GM12878 (cell line): ENCODE measurements around the gene TMEM229B. TPM values are rescaled to one million over a fixed set of nuclear protein-coding genes. Genes with fewer than 3 reads are reported as not detected.
A peak's percentile ranks its signal among the peaks of the same experiment; 100 is the strongest.

ENCODE experiments used
- ATF2 ChIP-seq: IDR thresholded peaks from 2 replicates; pipeline ENCODE4 v1.6.1; 2012; ENCODE audit warnings: low read length, inconsistent platforms
- BCL11A ChIP-seq: IDR thresholded peaks from 2 replicates; pipeline ENCODE4 v1.6.1; 2011; ENCODE audit warnings: low read depth, low read length
- CBFB ChIP-seq: IDR thresholded peaks from 2 replicates; pipeline ENCODE4 v1.6.1; 2016; ENCODE audit warnings: antibody characterized with exemption, low read depth
- CREB1 ChIP-seq: IDR thresholded peaks from 2 replicates; pipeline ENCODE4 v1.6.1; 2012; ENCODE audit warnings: low read depth, mild to moderate bottlenecking, inconsistent platforms
- ELK1 ChIP-seq: IDR thresholded peaks from 2 replicates; pipeline ENCODE4 v1.6.1; 2012; ENCODE audit warnings: low read depth, low read length, improper control_type of control experiment
- EZH2 ChIP-seq: IDR thresholded peaks from 2 replicates; pipeline ENCODE4 v1.6.1; 2012; ENCODE audit warnings: low read depth, mild to moderate bottlenecking, control low read depth, inconsistent platforms, low read length, borderline replicate concordance; ENCODE audit not compliant: control insufficient read depth
- IKZF2 ChIP-seq, 2 experiments: fragments of 450-650 bp; IDR thresholded peaks; 2 replicates each; pipeline ENCODE4 v1.6.1; 2017; ENCODE audit warnings: mild to moderate bottlenecking in 2 of 2, moderate library complexity in 2 of 2
- MLLT1 ChIP-seq: fragments of 450-650 bp; IDR thresholded peaks from 2 replicates; pipeline ENCODE4 v1.6.1; 2016; ENCODE audit warnings: mild to moderate bottlenecking
- MYC ChIP-seq: IDR thresholded peaks from 2 replicates; pipeline ENCODE4 v1.6.1; 2011; ENCODE audit warnings: mild to moderate bottlenecking, low read length, moderate library complexity, inconsistent platforms; ENCODE audit not compliant: insufficient read depth, insufficient replicate concordance, insufficient read length, severe bottlenecking
- NFXL1 ChIP-seq: fragments of 450-650 bp; IDR thresholded peaks from 2 replicates; pipeline ENCODE4 v1.6.1; 2017; ENCODE audit warnings: antibody characterized with exemption, mild to moderate bottlenecking, borderline replicate concordance
- RAD51 ChIP-seq: fragments of 450-650 bp; IDR thresholded peaks from 2 replicates; pipeline ENCODE4 v1.6.1; 2016; ENCODE audit warnings: moderate library complexity, mild to moderate bottlenecking, inconsistent platforms
- RCOR1 ChIP-seq: conservative IDR thresholded peaks from 2 replicates; pipeline ENCODE4 v1.6.1; 2012; ENCODE audit warnings: low read depth, low read length, improper control_type of control experiment
- REST ChIP-seq: IDR thresholded peaks from 2 replicates; pipeline ENCODE4 v1.6.1; 2012; ENCODE audit warnings: mild to moderate bottlenecking, low read depth, low read length
- USF1 ChIP-seq: IDR thresholded peaks from 2 replicates; pipeline ENCODE4 v1.6.1; 2011; ENCODE audit warnings: borderline replicate concordance, low read depth, mild to moderate bottlenecking, moderate library complexity, mixed read lengths, low read length; ENCODE audit not compliant: insufficient read depth; ENCODE audit errors: extremely low read length
- ZBTB11 ChIP-seq: fragments of 450-650 bp; formaldehyde crosslinking; IDR thresholded peaks from 2 replicates; pipeline ENCODE4 v1.5.0; 2022; ENCODE audit warnings: mild to moderate bottlenecking, missing genetic modification characterization
- polyA plus RNA-seq, 11 experiments: library from polyadenylated mRNA; depleted of rRNA in 4 of 11; unstranded in 6 of 11; stranded (reverse) in 5 of 11; fragments of >200 nt; fragmentation: Nextera tagmentation in 4 of 11; fragmentation: Illumina TruSeq in 1 of 11; extraction: Ambion mirVana in 4 of 11; extraction: Trizol in 1 of 11; gene quantifications; 1 replicate in 1 of 11; 2 replicates in 10 of 11; pipeline versions ENCODE4 v1.2.1 to v1.2.3, GENCODE V29; 2011 to 2016; ENCODE audit warnings: inconsistent platforms in 2 of 11, missing spikeins in 2 of 11, low read depth in 1 of 11
- total RNA-seq, 4 experiments: library from RNA; depleted of rRNA in 3 of 4; stranded (reverse); fragments of >200 nt in 3 of 4; fragmentation: Illumina TruSeq in 1 of 4; extraction: Trizol in 1 of 4; gene quantifications; 2 replicates each; pipeline versions ENCODE4 v1.2.1 to v1.2.3, GENCODE V29; 2013 to 2021

Gene TMEM229B
- total and polyA plus RNA-seq, 10 of the 15 experiments (the other 5 are each of a cell fraction or from before 2014, with no cell fraction given) = 0.24 to 5.3 (median 1.7) TPM

- TF ChIP-seq ZBTB11 (CRISPR knock-in tag) = no peak
- no peak for TF ChIP-seq ELK1
- 0 out of 2 replicates have a peak, but pooled peaks have one; percentile 20 for TF ChIP-seq CREB1
- peak; percentile 98 for TF ChIP-seq CBFB
- TF ChIP-seq MYC = peak; percentile 55
- TF ChIP-seq RCOR1 = peak; percentile 78; the same call in 1 of the 2 replicates
- TF ChIP-seq ATF2 = peak; percentile 95
- TF ChIP-seq IKZF2 (IDR thresholded peaks at IDR 0.05) = peak; percentile 97 to 98
- no peak for TF ChIP-seq NFXL1
- TF ChIP-seq RAD51 = peak; percentile 60; the same call in 1 of the 2 replicates
- peak; percentile 41; the same call in 1 of the 2 replicates for TF ChIP-seq EZH2
- no peak for TF ChIP-seq REST
- peak; percentile 95 for TF ChIP-seq MLLT1
- TF ChIP-seq USF1 = no peak
- TF ChIP-seq BCL11A = peak; percentile 99
Measured at GRCh38 chr14:67487937-67488893, at the start of gene TMEM229B (continued).
